ENCODE results near the gene MOV10L1.

Gene MOV10L1

DNA sequence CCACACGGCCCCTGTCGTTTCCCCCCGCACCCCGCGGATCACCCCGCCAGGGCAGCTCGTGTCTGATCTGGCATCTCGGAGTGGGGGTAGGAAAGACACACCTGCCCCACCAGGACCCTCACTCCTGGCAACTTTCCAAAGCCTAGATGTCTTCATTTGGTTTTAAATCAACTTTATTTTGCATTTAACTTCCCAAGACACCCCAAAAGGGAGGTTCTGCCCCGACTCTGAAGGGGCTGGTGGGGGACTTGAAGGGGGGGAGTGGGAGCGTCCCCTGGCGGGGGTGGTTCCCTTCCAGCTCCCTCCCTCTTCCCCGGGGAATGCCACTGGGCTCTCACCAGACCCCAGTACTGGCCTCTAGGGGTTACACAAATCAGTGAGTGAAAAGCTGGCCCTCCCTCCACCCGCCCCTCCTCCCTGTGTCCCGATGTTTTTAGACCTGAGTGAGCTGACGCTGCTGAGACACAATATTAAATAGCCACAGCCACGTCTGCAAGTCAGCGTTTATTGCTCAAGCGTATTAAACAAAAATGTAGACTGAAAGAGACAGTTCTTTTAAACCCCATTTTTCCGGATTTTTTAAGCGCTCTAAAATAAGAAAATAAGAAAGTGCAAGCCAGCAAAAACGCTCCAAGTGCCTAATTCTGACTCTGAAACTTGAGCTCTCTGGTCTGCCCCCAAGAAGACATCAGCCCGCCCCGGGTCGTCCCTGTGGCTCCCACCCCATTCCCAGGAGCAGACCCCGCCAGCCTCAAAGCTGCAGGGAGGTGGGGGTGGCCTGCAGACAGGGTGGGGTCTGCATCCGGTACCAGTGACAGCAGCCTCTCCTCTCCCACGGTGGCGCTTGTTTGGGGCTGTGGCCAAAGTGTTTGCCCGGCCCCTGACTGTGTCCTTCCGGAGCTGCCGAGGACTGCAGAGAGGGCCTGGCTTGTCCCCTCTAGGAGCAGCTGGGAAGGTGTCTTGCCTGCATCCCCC is 30.6 kb upstream of the MOV10L1 start:
- no peak for DNase-seq (ENCODE audit: low read depth)

DNA sequence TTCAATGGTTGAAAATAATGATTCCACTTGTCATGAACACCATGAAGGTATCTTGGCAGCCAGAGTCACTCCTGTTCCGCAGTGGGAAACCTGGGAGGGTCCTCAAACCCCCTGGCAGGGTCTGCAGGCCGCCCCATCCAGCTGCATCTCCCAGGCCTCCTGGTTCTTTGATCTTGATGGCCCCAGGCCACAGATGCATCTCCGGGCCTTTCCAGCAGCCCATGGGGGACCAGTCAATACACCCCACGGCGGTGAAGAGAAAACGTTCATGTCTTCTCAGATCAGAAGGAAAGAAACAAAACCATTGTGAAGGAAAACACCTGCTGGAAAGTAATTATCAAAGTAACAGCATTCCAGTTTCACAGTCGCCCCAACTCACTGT is 29.9 kb upstream of the MOV10L1 start:
- no peak for DNase-seq (ENCODE audit: low read depth)

DNA sequence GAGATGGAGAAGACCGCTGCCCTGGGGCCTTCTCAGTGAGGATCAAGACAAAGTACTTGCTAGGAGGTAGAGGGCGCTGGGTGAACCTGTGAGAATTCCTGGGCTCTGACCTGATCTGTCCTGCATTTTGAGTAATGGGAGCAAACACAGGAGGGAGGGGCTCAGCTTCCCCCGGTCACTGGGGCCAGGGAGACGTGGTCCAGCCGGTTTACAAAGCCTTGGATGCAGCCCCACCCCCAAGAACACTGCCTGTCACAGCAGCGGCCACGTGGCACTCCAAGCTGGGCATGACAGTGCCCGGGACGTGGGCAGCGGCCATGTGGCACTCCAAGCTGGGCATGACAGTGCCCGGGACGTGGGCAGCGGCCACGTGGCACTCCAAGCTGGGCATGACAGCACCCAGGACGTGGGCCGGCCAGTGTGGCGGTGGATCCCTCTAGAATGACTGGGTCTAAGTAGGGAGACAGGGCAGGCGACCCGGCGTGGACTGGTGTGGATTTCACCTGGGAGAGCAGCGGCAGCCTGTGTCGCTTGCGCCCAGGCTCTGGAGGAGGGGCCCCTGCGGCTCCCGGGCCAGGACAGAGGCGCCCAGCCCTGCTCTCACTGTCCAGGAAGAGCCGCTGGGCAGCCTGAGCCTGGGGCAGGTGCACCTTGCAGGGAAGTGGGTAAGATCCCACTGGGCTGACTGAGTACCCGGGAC is 29.2 kb upstream of the MOV10L1 start:
- DNase-seq (ENCODE audit: low read depth) = no peak

DNA sequence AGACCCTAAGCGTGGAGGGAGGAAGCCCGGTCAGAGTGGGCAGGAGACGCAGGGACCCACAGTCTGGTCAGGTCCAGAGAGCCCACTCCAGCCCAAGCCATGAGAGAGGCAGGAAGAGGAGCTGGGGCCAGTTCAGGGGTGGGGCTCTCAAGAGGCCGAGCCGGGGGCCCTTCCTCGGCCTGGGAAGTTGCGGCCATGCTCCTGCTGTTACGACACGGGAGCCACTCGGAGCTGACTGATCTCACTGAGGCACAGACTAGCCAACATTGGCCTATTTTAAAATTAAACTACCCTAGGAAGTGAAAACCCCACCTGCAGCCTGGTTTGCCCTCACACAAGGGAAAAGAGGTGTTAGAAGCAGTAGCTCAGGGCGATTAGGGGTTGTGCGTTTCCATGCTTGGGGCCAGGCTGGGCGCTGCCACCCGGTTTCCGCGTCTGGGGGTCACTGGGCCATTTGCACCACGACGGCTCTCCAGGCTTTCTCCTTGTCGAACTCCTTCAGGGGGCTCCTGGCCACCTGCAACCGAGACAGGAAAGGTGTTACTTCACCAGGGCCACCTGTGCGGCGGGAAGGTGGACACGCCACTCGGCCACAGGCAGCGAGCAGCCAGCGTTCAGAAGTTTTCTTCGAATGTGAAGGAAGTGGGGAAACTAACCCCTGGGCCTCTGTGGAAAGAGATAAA is 28.5 kb upstream of the MOV10L1 start:
- DNase-seq (ENCODE audit: low read depth) = no peak

DNA sequence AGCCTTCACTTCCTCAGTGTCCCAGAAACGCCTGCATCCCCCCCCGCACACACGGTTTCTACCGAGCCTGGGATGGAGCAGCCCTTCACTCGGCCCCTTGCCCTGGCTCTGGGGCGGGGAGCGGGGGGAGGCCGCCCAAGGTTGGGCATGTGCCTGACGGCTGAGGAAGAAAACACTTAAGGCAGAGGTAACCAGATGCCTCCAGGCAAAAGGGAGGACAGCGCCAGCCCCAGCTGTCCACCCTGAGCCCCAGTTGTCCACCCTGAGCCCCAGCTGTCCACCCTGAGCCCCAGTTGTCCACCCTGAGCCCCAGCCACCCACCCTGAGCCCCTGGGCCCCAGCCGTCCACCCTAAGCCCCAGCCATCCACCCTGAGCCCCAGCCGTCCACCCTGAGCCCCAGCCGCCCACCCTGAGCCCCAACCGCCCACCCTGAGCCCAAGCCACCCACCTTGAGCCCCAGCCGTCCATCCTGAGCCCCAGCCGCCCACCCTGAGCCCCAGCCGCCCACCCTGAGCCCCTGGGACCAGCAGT is 27.9 kb upstream of the MOV10L1 start:
- DNase-seq (ENCODE audit: low read depth) = no peak

DNA sequence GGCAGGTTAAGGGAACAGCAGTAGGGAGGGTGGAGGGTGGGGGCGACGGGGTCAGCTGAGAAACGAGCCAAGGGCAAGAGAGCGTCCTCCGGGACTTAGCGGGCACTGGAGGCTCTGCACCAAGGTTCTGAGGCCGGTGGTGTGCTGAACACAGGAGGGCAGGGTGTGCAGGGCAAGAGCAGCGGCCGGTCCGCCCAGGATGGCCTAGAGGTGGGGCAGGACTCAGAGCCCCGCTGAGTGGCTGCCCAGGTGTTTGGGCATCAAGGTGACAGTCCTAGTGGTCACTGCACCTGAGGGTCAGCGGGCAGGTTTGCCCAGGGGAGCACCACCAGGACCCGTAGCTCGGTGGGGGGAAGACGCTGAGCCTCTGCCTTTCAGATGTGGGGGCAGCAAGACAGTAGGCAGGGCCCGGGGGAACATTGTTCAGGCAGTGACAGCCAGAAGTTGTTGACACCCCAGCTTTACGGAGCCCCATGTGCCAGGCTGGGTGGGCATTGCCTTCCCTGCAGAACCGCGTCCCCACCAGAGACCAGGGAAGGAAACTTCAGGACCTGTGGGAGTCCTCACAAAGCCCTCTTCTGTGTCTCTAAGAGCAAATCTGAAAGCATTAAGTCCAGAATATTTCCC is 27.2 kb upstream of the MOV10L1 start:
- DNase-seq (ENCODE audit: low read depth) = no peak

DNA sequence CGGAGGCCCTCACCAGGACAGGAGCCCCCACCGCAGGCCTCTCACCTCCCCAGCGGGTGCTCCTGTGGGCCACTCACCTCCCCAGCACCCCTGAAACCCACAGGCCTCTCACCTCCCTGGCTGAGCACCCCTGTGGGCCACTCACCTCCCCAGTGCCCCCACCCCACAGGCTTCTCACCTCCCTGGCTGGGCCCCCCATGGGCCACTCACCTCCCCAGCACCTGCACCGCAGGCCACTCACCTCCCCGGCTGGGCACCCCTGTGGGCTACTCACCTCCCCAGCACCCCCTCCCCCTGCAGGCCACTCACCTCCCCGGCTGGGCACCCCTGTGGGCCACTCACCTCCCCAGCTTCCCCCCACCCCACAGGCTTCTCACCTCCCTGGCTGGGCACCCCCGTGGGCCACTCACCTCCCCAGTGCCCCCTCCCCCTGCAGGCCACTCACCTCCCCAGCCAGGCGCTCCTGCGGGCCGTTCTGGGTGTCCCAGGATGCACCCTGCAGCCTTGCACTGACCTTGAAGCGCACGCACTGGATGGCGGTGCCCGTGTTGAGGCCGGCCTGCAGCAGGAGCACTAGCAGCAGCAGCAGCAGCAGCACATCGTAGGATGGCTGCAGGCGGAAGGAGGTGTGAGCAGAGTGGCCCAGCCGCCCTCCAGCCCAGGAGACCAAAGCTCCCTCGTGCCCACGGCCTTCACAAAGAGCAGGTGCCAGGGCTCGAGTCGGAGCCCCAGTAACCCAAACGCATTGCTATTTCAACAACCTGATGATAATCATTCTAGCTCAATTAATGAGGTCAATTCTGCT is 26.0 kb upstream of the MOV10L1 start:
- no peak for DNase-seq (ENCODE audit: low read depth)

DNA sequence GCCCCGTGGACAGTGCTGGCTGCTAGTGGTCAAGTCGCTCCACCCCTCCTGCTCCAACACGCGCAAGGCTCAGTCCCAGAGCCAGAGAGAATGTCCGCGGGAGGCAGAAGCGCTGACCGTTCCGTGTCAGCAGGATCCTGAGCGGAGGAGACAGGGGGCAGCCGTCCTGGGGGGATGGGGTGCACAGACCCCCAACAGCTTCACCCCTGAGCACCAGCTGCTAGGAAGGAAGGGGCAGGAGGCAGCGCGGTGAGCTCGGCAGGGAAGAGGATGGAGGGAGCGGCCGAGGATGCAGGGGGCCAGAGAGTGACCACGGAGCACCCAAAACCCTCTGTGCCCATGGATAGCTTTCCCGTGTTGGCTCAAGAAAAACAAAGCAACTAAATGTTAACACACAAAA is 25.4 kb upstream of the MOV10L1 start:
- DNase-seq (ENCODE audit: low read depth) = no peak

DNA sequence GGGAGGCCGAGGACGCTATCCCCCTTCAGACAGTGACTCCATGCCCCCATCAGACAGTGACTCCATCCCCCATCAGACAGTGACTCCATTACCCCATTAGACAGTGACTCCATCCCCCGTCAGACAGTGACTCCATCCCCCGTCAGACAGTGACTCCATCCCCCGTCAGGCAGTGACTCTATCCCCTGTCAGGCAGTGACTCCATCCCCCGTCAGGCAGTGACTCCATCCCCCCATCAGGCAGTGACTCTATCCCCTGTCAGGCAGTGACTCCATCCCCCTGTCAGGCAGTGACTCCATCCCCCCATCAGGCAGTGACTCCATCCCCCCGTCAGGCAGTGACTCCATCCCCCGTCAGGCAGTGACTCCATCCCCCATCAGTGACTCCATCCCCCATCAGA is 22.6 kb upstream of the MOV10L1 start:
- no peak for DNase-seq (ENCODE audit: low read depth)

DNA sequence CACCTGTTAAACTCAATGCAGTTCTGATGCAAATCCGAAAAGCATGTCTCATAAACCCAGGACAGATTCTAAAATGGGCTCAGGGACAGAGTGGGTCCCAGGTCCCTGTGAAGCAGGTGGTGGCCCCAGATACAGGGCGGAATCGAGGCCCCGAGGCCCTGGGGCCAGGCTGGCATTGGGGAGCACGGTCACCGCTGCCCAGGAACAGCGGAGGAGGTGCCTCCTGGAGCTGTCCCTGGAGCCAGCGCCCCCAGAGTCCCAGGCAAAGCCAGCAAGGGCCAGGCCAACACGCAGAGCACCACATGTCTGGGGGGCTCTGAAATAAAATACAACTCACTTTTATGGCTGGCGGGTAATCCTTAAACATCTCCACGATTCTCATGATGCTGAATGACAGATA is 21.7 kb upstream of the MOV10L1 start:
- DNase-seq (ENCODE audit: low read depth) = no peak

DNA sequence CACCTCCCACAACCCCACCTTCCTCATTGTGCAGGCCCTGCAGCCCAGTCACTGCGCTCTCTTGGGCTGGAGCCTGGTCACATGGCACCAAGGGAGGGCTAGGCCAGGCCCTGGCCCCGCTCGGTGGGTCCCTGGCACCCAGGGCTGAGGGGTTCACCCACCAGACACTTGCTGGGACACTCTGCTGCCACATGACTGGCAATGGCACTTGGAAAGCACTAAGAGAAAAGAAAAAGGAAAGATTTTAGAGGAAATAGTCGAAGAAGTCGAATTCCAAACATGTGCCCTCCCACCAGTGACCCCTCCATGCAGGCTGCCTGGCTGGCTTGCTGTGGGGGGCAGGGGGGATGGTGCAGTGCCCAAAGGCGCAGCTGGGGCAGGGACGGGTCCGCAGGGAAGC is 19.4 kb upstream of the MOV10L1 start:
- no peak for DNase-seq (ENCODE audit: low read depth)

DNA sequence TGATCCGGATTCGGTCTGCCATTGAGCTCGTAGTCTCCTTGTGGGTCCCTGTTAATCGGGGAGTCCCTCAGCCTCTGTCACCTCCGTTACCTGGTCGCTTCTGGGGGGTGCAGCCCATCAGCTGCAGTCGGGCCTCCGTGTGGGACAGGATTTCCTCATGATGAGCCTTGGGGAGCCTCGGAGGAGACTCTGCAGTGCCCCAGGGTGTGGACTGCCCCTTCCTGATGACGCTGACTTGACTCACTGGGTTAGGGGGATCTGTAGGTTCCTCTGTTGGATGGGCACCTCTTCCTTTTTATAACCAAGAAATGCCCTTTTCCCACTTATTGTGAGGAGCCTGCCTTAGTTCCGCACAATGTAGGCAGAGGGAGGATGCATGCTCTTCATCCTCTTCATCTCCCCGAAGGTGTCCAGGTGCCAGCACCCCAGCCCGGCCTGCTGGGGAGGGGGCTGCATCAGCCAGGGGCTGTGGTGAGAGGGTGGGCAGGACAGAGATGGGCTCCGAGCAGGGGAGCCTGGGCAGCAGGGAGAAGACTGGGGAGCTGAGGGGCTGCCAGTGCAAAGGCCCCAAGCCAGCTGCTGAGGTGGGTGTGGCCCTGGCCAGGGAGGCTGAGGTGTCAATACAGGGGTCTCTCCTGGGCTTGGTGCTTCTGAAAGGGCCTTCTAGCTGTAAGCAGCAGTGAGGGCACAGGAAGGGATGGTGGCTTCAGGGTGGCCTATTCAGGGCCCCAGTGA is 18.2 kb upstream of the MOV10L1 start:
- DNase-seq (ENCODE audit: low read depth) = no peak

DNA sequence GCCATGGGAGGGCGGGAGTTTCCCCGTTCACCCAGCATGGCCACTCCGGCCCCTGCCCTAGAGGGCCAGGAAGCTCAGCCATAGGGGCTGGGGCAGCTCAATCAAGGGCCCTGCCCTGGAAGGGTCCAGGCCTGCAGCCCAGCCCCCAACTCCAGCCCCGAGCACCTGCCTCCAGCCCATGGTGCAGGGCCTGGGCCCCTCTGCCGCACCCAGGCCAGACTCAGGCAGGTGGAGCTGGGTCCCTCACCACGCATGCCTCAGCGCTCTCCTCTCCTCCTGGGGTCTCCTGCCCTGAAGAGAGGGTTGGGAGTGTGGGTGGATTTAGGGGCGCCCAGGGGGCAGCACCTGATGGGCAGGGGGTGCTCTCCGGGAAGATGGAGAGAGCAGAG is 17.6 kb upstream of the MOV10L1 start:
- DNase-seq (ENCODE audit: low read depth) = no peak

DNA sequence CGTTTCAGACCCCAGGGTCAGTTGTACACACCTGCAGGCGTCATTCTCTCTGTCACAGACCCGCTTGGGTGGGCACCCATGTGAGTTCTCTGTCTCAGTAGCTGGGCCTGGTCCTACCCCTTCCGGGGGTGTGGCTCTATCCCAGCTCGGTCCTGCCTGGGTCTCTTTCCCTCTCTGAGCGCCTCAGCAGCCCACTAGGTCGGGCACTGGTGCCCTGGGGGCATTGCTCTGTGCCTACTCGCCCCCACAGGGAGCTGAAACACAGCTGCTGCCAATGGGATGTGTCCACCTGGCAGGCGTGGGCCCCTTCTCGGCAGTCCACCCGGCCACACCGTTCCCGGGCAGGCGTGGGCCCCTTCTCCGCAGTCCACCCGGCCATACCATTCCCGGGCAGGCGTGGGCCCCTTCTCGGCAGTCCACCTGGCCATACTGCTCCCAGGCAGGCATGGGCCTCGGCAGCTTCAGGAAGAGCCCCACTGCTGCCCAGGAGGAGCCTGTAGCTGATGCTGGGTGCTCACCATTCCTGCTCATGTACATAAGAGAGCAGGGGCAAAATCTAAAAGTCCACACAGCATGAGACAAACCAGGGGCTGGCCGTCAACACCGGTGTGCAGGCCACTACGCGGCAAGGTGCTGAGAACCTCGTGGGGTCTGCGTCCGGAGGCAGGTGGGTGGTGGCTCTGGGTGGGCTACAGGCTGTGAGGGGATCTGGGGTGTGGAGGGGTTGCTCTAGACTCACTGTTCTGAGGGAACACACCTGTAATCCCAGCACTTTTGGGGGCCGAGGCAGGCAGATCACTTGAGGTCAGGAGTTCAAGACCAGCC is 16.9 kb upstream of the MOV10L1 start:
- DNase-seq (ENCODE audit: low read depth) = no peak

DNA sequence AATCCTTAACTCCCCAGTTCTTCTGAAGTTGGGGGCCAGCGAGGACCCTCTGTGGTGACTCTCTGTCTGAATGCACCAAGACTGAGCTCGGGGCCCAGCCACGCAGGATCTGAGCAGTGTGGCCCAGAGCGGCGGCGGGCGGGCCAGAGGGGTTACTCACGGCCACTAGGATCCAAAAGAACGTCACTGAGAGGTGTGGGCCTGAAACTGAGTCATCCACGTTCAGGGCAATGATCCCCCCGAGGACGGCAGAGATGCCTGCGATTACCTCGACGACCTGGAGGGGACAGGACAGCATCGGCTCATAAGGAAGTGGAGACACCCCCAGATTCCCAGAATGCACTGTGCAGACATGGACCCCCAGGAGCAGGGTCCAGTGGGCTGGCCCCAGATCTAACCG is 15.8 kb upstream of the MOV10L1 start:
- DNase-seq (ENCODE audit: low read depth) = no peak

DNA sequence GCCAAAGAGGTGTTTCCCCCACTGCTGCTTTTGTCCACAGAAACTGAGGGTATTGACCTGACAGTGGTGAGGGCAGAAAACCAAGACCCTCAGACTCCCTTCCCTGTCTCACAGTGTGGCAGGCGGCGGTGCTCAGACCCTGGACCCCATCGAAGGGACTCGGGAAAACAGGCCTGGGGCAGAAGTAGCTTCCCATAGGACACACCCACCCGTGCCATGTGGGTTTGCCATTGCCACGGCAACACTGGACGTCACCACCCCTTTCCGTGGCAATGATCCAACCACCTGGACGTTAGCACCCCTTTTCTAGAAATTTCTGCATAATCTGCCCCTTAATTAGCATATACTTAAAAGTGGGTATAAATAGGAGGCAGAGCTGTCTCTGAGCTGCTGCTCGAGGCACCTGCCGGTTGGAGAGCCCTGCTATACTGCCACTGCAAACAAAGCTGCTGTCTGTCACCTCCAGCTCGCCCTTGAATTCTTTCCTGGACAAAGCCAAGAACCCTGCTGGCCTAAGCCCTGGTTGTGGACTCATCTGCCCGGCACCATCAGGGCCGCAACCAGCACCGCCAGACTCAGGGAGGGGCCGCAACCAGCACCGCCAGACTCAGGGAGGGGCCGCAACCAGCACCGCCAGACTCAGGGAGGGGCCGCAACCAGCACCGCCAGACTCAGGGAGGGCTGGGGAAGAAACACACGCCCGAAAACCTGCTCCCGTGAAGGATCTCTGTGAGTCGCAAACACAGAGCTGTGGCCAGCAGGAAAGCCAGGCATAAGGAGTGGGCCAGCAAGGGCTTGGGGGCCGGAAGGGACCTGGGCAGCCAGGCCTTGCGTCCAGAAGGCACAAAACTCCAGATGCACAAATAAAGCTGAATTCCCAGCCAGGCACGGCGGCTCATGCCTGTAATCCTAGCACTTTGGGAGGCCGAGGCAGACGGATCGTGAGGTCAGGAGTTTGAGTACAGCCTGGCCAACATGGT is 15.0 kb upstream of the MOV10L1 start:
- no peak for DNase-seq (ENCODE audit: low read depth)

DNA sequence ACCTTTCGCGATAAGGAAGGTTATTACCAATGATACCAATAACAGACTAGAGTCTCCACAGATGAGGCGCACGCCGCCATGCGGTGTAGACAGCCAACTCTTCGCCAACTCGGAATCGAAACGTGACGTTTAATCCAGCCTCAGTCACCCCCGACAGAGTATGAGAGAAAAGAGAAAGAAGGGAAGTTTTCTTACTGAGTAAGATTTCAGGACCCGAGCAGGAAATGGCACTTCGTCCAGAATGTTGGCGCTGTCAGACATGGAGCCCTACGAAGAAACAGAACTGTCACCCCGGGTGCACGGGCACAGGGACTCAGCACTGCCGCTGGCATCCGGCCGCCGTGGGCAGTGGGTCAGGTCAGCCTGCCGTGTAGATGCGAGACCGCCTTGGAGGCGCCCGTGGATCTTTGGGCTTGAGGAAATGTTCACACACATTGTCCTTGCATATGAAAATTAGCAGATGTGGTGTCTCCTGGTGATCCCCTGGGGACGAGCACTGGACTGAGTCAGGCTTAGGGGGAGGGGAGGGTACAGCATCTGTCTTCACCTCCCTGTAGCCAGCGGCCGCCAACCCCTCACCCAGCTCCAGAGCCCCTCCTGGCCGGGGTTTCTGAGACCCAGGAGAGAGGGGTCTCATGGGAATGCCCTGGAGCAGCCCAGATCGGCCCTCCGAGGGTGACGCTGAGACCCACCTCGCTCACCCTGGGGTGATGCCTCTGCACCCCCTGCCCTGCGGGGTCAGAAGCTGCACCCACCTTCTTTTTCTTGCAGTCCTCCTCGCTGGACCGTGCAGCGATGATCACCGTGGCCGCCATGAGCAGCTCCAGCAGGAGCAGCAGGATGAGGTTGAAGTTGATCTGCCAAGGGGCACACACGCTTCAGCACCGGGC is 12.9 kb upstream of the MOV10L1 start:
- DNase-seq (ENCODE audit: low read depth) = no peak

Data from activated T-helper 1 cell treated with Interleukin-2 at 50 U/mL for 16 hours (primary cell).